UCSD-AML1 (cell line): ENCODE measurements around the gene ALKBH7.
A peak's percentile ranks its signal among the peaks of the same experiment; 100 is the strongest.

ENCODE experiments used
- DNase-seq: peaks from one replicate; lab custom pipeline; 2025; ENCODE audit not compliant: unreplicated experiment; lab: John Stamatoyannopoulos, UW

ALKBH7 gene

GRCh38 chr19:6423499-6424194 lies 51.1 kb downstream of the ALKBH7 start:
- peak; percentile 45 for DNase-seq

GRCh38 chr19:6424195-6424938 lies 51.8 kb downstream of the ALKBH7 start, which contains the start of gene KHSRP:
Gene KHSRP, minus strand, starts transcription at chr19:6424811. Its CDS starts 110 bp downstream, at chr19:6424701.
- peak; percentile 36 for DNase-seq
